GM19025 (cell line): ENCODE measurements around the gene SIPA1.
A peak's percentile ranks its signal among the peaks of the same experiment; 100 is the strongest.

Source experiments
- ATAC-seq: cut with Tn5 transposase; IDR thresholded peaks from one replicate; pipeline ENCODE4 v1.9.1; 2021; ENCODE audit warnings: mild to moderate bottlenecking, low read depth, moderate library complexity; ENCODE audit not compliant: unreplicated experiment

SIPA1 gene

GRCh38 chr11:65637794-65638419 is at the start of gene SIPA1:
Gene SIPA1 (plus strand): TSS chr11:65638101. CDS start chr11:65640922, 2,821 bp downstream.
- ATAC-seq, result peak; percentile 40

- peak; percentile 65 for ATAC-seq
These were observed 49.5 kb upstream of the SIPA1 start for GRCh38 chr11:65588199-65589054.

GRCh38 chr11:65589444-65590239 is 48.3 kb upstream of the SIPA1 start:
- no peak for ATAC-seq

- no peak for ATAC-seq
These were observed 47.6 kb upstream of the SIPA1 start for GRCh38 chr11:65590240-65590738.

- ATAC-seq, result no peak
These were observed 45.7 kb upstream of the SIPA1 start for GRCh38 chr11:65591939-65592857.

GRCh38 chr11:65592858-65593517 is 44.9 kb upstream of the SIPA1 start:
- no peak for ATAC-seq

GRCh38 chr11:65593518-65594414 is 44.1 kb upstream of the SIPA1 start:
- ATAC-seq, result no peak

- ATAC-seq, result no peak
These were observed 42.8 kb upstream of the SIPA1 start for GRCh38 chr11:65595131-65595530.

- no peak for ATAC-seq
These were observed 42.2 kb upstream of the SIPA1 start, which contains the start of gene KCNK7 for GRCh38 chr11:65595543-65596281. Gene KCNK7 (minus strand): TSS chr11:65595800. CDS start chr11:65595772, 28 bp downstream.

GRCh38 chr11:65596520-65596919 is 41.4 kb upstream of the SIPA1 start:
- no peak for ATAC-seq

- ATAC-seq, result no peak
These were observed 39.6 kb upstream of the SIPA1 start for GRCh38 chr11:65598258-65598699.

- ATAC-seq, result no peak
These were observed 38.5 kb upstream of the SIPA1 start for GRCh38 chr11:65599216-65599954.

GRCh38 chr11:65599955-65600246 is 38.0 kb upstream of the SIPA1 start:
- no peak for ATAC-seq

- no peak for ATAC-seq
These were observed 33.6 kb upstream of the SIPA1 start for GRCh38 chr11:65604258-65604657.

GRCh38 chr11:65606876-65607613 is 30.9 kb upstream of the SIPA1 start:
- ATAC-seq, result no peak
